Keratinocyte (primary cell): Measurements from ENCODE around the gene HJV.

Source experiments
- EZH2 ChIP-seq: IDR thresholded peaks from one replicate; pipeline ENCODE4 v1.6.1; 2012; ENCODE audit warnings: inconsistent platforms, mild to moderate bottlenecking, low read length, moderate library complexity
- TF ChIP-seq, protein P1 (sequence below), 3 experiments: IDR thresholded peaks in 1 of 3; conservative IDR thresholded peaks in 1 of 3; optimal IDR thresholded peaks in 1 of 3; 2 replicates in 2 of 3; 3 replicates in 1 of 3; pipeline versions ENCODE3 to v1.5.1; 2011; ENCODE audit warnings: low read length in 3 of 3, mild to moderate bottlenecking in 3 of 3, moderate library complexity in 2 of 3, control low read depth in 1 of 3, inconsistent platforms in 1 of 3; ENCODE audit not compliant: insufficient read depth in 2 of 3; ENCODE audit errors: extremely low read depth in 1 of 3

DNA sequence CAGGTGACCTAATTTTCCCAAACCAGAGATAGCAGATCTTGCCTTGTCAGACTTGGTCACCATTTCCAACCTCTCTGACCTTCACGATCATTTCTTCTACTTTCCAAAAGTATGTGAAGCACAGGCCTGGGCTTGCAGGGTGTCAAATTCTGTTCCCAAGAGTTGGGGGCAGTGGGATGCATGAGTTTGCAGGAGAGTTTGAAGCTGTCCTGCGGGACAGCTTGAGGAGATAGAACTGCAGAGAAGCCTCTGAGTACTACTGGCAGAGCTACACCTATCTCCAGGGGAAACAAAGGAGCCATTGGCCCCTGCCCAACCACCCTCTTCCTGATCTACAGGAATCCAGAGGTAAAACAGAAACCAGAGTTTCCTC lies 36.4 kb downstream of the HJV start:
- TF ChIP-seq, protein P1, sequence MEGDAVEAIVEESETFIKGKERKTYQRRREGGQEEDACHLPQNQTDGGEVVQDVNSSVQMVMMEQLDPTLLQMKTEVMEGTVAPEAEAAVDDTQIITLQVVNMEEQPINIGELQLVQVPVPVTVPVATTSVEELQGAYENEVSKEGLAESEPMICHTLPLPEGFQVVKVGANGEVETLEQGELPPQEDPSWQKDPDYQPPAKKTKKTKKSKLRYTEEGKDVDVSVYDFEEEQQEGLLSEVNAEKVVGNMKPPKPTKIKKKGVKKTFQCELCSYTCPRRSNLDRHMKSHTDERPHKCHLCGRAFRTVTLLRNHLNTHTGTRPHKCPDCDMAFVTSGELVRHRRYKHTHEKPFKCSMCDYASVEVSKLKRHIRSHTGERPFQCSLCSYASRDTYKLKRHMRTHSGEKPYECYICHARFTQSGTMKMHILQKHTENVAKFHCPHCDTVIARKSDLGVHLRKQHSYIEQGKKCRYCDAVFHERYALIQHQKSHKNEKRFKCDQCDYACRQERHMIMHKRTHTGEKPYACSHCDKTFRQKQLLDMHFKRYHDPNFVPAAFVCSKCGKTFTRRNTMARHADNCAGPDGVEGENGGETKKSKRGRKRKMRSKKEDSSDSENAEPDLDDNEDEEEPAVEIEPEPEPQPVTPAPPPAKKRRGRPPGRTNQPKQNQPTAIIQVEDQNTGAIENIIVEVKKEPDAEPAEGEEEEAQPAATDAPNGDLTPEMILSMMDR (optimal IDR thresholded peaks at IDR 0.05 in 1 of 3, IDR thresholded peaks at IDR 0.05 in 1 of 3, conservative IDR thresholded peaks at IDR 0.05 in 1 of 3; ENCODE audit: extremely low read depth in 1 of 3, insufficient read depth in 2 of 3, low read length in 3 of 3) = no peak
- TF ChIP-seq EZH2 = no peak
